Neutrophil (primary cell): Measurements from ENCODE around the gene GALNT16.

Source experiments
- H3K27ac ChIP-seq: fragments of 200-600 bp; sonication (generic); 2 replicates; pipeline ENCODE4 v1.5.1; 2016; ENCODE audit warnings: mild to moderate bottlenecking, moderate library complexity
- H3K27me3 ChIP-seq: fragments of 200-600 bp; sonication (generic); 2 replicates; pipeline ENCODE4 v1.6.0; 2016; ENCODE audit warnings: mild to moderate bottlenecking
- H3K36me3 ChIP-seq: fragments of 200-600 bp; sonication (generic); 2 replicates; pipeline ENCODE4 v1.5.1; 2017
- H3K4me1 ChIP-seq, 2 experiments: fragments of 200-600 bp in 1 of 2; sonication (generic) in 1 of 2; 1 replicate in 1 of 2; 2 replicates in 1 of 2; pipeline versions ENCODE4 v1.5.1 to v1.6.1; 2013 to 2016; ENCODE audit warnings: low read depth in 1 of 2, low read length in 1 of 2, mild to moderate bottlenecking in 1 of 2, moderate library complexity in 1 of 2; ENCODE audit not compliant: control insufficient read depth in 1 of 2, insufficient read depth in 1 of 2
- H3K4me3 ChIP-seq, 2 experiments: fragments of 200-600 bp in 1 of 2; sonication (generic) in 1 of 2; 1 replicate in 1 of 2; 2 replicates in 1 of 2; pipeline ENCODE4 v1.5.1; 2013 to 2016; ENCODE audit warnings: low read depth in 1 of 2, low read length in 1 of 2, mild to moderate bottlenecking in 1 of 2, moderate library complexity in 1 of 2
- H3K9me3 ChIP-seq: fragments of 200-600 bp; sonication (generic); 2 replicates; pipeline ENCODE4 v1.5.1; 2016
- CTCF ChIP-seq: fragments of 200-600 bp; sonication (generic); IDR thresholded peaks from 2 replicates; pipeline ENCODE4 v1.5.1; 2016; ENCODE audit warnings: antibody characterized with exemption

Gene GALNT16

DNA sequence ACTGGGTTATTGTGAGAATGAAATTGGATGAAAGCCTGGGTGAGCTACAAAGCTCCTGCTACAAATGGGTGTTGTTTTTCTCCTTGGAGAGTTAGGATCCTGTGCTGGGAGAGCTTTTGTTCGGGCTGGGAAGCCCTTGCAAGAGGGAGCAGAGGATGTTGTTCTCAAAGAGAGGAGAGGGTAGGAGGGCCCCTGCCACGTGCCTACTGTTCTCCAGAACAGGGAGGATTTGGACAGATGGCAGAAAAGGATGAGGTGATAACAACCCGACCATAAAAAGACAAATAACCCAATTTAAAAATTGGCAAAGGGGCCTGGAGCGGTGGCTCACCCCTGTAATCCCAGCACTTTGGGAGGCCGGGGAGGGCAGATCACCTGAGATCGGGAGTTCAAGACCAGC lies 68.8 kb downstream of the GALNT16 start:
- no peak for TF ChIP-seq CTCF
- H3K27me3 ChIP-seq, result peaks cover 10% of the 10 kb centered on the region

DNA sequence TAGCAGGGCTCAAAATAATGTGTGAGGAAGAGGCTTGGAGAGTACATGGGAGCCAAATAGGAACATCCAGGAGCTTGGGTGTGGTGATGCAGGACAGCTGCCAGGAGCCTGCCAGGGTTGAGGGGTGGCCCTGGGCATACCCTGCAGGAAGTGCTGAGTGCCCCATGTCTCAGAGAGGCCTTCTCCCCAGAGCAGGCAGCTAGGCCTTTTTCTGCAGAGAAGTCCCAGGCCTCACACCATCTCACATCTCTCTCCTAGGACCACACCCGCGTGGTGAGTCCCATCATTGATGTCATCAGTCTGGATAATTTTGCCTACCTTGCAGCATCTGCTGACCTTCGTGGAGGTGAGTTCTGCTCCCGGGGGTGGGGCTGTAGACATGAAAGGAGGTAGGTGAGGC lies 71.2 kb downstream of the GALNT16 start:
- no peaks in the 10 kb centered on the region for H3K9me3 ChIP-seq
- H3K27ac ChIP-seq, result no peak overlapping the region
- peaks cover 10% of the 10 kb centered on the region for H3K27me3 ChIP-seq
- no peak overlapping the region for H3K4me3 ChIP-seq
- no peak for TF ChIP-seq CTCF
- no peaks in the 10 kb centered on the region for H3K4me1 ChIP-seq
- no peaks in the 10 kb centered on the region for H3K36me3 ChIP-seq

More for the DNA sequence above, 68.8 kb downstream of the GALNT16 start:
- Histone ChIP-seq H3K9me3 (no peaks in the 10 kb centered on the region), H3K36me3 (no peaks in the 10 kb centered on the region), H3K4me1 (no peaks in the 10 kb centered on the region), H3K27ac (no peak overlapping the region), H3K4me3 (no peak overlapping the region)

DNA sequence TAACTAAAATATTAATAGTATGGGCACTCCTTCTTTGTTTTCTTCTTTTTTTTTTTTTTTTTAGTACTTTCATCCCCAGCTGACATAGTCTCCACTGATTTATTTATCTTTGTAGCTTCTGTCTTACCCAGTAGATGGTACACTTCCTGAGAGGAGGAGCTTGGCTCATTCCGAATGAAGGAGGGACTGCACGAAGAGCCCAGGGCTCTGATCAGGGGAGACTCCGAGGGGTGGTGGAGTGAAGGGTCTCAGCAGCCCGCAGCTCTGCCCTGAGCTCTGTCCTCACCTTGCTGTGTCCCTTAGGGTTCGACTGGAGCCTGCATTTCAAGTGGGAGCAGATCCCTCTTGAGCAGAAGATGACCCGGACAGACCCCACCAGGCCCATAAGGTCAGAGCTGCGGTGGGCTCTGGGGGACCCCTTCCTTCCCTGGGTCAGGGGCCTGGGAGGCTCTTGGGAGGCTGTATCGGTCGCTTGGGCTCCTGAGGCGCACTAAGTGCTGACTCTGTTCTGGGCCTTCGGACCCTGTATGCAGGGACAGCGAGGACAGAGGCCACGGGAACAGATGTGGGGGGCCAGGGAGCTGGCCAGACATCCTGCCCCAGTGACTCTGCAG lies 72.9 kb downstream of the GALNT16 start:
- TF ChIP-seq CTCF, result no peak
- Histone ChIP-seq H3K4me1 (no peaks in the 10 kb centered on the region), H3K27ac (no peak overlapping the region), H3K36me3 (no peaks in the 10 kb centered on the region), H3K4me3 (no peak overlapping the region), H3K27me3 (peaks cover 10% of the 10 kb centered on the region), H3K9me3 (no peaks in the 10 kb centered on the region)

DNA sequence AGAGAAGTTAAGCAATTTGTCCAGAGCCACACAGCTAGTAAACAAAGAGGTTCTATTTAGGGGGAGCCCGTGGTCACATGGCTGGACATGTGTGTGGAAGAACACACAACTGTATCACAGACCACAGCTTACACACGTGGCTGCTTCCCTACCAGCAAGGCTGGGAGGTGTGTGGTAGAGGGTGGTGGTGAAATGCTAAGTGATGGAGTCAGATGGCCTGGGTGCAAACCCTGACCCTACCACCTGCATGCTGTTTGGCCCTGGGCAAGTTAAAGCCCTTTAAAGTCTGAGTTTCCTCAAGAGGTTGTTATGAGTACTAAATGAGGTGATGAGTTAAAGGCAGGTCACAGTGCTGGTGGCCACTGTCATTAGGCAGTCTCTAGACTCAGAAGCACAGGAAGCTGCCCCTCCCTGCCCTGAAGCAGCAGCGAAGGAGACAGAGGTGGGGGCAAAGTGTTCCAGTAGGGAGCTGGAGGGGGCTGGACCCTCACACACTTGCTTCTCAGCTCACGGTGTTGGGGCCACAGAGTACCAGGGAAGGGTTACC lies 73.9 kb downstream of the GALNT16 start:
- Histone ChIP-seq H3K27ac (no peak overlapping the region), H3K36me3 (no peaks in the 10 kb centered on the region), H3K4me1 (no peaks in the 10 kb centered on the region), H3K4me3 (no peak overlapping the region), H3K27me3 (peaks cover 10% of the 10 kb centered on the region), H3K9me3 (no peaks in the 10 kb centered on the region)
- no peak for TF ChIP-seq CTCF

GRCh38 chr14:69334576-69334975 lies 74.6 kb downstream of the GALNT16 start:
- Histone ChIP-seq H3K27ac (no peak overlapping the region), H3K27me3 (peaks cover 10% of the 10 kb centered on the region), H3K9me3 (no peaks in the 10 kb centered on the region), H3K4me1 (no peaks in the 10 kb centered on the region), H3K36me3 (no peaks in the 10 kb centered on the region), H3K4me3 (no peak overlapping the region)
- no peak for TF ChIP-seq CTCF
